Fibroblast of pulmonary artery (primary cell): ENCODE data around the gene LRSAM1.

Source experiments
- DNase-seq: peaks from one replicate; pipeline ENCODE4 v3.0.0-alpha.2; 2010; ENCODE audit warnings: low read depth
- H3K4me3 ChIP-seq: replicated peaks from 2 replicates; pipeline ENCODE4 v1.5.1; 2011; ENCODE audit warnings: low read depth, mild to moderate bottlenecking, control low read depth, low read length, moderate library complexity
- TF ChIP-seq, protein P1 (sequence below): IDR thresholded peaks from 2 replicates; pipeline ENCODE4 v1.5.1; 2011; ENCODE audit warnings: mild to moderate bottlenecking, control low read depth, low read length, inconsistent platforms; ENCODE audit errors: missing control alignments

The LRSAM1 gene

DNA sequence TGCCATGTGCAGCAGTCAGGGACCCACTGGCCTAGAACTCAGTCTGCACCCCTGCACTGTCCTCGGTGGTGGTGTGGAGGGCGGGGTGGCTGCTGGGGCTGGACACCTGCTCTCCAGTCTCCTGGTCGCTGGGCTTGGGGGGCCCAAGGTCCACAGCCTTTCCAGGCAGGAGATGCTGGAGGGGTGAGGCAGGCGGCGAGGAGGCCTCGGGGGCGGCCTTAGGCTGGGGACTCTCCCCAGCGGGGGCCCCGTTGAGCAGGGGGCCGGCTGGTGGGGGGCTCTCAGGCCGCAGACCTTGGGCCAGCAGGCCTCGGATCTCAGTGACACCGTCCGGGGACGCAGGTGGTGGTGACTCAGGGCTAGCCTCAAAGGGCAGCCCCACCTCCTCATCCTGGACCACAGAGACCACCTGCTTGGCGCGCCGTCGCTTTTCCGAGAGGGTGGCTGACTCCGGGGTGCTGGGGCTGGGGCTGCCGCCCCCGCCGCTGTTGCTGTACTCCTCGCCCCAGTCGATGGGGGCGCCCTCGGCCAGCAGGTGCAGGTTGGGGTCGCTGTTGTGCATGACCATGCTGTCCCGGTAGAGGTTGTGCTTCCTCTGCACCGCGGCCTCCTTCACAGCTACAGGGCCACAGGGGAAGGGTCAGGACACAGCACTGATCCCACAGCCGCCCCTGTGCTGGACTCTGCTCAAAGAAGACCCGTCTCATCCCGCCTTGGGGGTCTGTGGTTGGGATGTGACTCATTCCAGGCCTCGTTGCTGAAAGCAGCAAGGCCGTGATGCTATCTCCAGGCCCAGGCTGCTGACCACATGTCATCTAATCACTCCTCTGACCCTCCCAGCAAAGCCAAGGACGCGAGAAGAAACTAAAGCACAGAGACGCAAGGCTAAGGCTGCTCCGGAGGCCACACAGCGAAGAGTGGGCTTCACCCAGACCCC is 55.8 kb downstream of the LRSAM1 start:
- TF ChIP-seq, protein P1, sequence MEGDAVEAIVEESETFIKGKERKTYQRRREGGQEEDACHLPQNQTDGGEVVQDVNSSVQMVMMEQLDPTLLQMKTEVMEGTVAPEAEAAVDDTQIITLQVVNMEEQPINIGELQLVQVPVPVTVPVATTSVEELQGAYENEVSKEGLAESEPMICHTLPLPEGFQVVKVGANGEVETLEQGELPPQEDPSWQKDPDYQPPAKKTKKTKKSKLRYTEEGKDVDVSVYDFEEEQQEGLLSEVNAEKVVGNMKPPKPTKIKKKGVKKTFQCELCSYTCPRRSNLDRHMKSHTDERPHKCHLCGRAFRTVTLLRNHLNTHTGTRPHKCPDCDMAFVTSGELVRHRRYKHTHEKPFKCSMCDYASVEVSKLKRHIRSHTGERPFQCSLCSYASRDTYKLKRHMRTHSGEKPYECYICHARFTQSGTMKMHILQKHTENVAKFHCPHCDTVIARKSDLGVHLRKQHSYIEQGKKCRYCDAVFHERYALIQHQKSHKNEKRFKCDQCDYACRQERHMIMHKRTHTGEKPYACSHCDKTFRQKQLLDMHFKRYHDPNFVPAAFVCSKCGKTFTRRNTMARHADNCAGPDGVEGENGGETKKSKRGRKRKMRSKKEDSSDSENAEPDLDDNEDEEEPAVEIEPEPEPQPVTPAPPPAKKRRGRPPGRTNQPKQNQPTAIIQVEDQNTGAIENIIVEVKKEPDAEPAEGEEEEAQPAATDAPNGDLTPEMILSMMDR, result no peak
- no peak for DNase-seq
- no peak overlapping the region for H3K4me3 ChIP-seq

DNA sequence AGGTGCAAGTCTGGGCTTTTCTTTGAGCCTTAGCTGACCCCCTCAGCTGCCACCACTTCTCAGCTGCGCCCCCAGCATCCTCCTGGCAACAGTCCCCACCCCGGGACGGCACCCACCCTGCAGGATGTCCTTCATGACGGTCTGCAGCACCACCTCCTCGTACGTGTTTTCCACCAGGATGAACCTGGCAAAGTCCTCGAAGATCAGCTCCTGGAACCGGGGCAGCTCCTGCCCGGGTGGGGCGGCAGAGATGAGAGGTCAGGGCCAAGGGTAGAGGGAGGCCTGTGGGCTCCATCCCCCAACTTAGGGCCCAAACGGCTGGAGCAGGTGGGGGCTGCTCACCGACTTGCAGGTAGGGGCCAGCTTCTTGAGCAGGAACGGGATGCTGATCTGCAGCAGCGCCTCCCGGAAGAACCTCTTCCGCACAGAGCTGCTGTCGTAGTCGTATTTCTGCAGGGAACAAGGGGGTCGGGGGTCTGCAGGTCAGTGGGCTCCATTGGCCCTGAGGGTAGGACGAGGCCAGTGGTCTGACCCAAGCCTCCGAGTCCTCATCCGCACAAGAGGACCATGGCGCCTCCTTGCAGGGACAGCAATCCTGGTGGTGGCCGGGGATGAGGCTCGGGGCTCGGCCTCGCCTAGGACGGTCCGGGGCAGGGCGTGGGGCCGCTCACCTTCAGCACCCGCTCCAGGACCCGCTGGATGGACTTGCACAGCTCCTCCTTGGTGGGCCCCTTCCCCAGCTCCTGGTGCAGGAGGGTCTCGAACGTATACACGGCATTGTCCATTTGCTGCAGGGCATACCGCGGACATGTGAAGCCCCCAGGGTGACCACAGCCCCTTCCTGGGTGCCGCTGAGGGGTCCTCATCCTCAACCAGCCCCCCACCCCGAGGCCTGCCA is 56.7 kb downstream of the LRSAM1 start:
- TF ChIP-seq, protein P1, result no peak
- DNase-seq, result no peak
- H3K4me3 ChIP-seq, result no peak overlapping the region

GRCh38 chr9:127508901-127509260 is 57.6 kb downstream of the LRSAM1 start:
- DNase-seq, result no peak
- TF ChIP-seq, protein P1, result no peak
- no peak overlapping the region for H3K4me3 ChIP-seq

- H3K4me3 ChIP-seq, result no peak overlapping the region
- DNase-seq, result no peak
- TF ChIP-seq, protein P1, result no peak
Measured at GRCh38 chr9:127509261-127509954, 58.1 kb downstream of the LRSAM1 start.

DNA sequence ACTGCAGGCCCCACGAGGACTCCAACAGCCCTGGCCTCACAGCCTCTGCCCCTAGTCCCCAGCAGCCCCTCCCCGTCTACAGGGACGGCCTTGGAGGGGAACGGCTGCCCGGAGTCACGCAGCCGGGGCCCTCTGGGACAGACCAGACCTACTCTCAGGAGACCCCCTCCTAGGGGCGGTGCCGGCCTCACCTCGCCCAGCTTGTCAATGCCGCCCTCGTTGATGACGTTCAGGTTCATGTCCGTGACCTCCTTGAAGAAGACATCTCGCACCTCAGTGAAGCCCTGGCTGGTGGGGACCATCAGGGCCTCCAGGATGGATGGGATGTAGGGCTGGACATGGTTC is 58.6 kb downstream of the LRSAM1 start:
- no peak overlapping the region for H3K4me3 ChIP-seq
- DNase-seq, result no peak
- TF ChIP-seq, protein P1, result no peak

GRCh38 chr9:127514468-127514867 is 63.2 kb downstream of the LRSAM1 start:
- TF ChIP-seq, protein P1, result no peak
- DNase-seq, result no peak
- H3K4me3 ChIP-seq, result no peak overlapping the region
